BE2C (cell line): ENCODE results near the gene FCF1.

Experiments used
- DNase-seq: peaks from one replicate; pipeline ENCODE4 v3.0.0-alpha.2; 2020
- H3K27me3 ChIP-seq: fragments of 250-450 bp; sonication (Bioruptor Pico); 2 replicates; pipeline ENCODE4 v1.5.1; 2020; ENCODE audit warnings: mild to moderate bottlenecking
- H3K36me3 ChIP-seq: fragments of 250-450 bp; sonication (Bioruptor Pico); 2 replicates; pipeline ENCODE4 v1.5.1; 2020; ENCODE audit warnings: mild to moderate bottlenecking
- H3K4me1 ChIP-seq: fragments of 250-450 bp; sonication (Bioruptor Pico); 2 replicates; pipeline ENCODE4 v1.5.1; 2020
- H3K4me3 ChIP-seq: 2 replicates; pipeline ENCODE4 v1.5.1; 2011; ENCODE audit warnings: low read depth, low read length
- H3K9me3 ChIP-seq: fragments of 250-450 bp; sonication (Bioruptor Pico); 2 replicates; pipeline ENCODE4 v1.5.1; 2020
- TF ChIP-seq, protein P1 (sequence below): IDR thresholded peaks from 2 replicates; pipeline ENCODE4 v1.5.1; 2012; ENCODE audit warnings: mild to moderate bottlenecking, low read depth, low read length

Gene FCF1

DNA sequence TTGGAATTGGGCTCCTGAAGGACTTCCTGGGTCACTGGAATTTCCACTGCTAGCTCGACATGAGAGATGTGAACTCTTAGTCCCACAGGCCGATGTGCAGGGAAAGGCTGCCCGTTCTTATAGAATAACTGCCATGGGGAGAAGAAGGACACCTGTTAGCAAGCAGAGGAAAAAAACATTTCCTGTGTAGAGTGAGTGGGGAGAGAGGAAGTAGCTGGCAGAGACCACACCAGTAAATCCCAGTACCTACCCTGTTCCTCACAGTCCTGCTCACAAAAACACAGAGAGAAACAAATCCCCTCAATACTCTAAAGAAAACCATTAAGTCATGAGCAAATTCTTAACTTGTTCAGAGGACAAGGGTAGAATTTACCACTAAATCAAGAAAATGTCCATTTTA, 29.5 kb upstream of the FCF1 start:
- H3K36me3 ChIP-seq: peaks cover 30% of the 10 kb centered on the region
- TF ChIP-seq, protein P1, sequence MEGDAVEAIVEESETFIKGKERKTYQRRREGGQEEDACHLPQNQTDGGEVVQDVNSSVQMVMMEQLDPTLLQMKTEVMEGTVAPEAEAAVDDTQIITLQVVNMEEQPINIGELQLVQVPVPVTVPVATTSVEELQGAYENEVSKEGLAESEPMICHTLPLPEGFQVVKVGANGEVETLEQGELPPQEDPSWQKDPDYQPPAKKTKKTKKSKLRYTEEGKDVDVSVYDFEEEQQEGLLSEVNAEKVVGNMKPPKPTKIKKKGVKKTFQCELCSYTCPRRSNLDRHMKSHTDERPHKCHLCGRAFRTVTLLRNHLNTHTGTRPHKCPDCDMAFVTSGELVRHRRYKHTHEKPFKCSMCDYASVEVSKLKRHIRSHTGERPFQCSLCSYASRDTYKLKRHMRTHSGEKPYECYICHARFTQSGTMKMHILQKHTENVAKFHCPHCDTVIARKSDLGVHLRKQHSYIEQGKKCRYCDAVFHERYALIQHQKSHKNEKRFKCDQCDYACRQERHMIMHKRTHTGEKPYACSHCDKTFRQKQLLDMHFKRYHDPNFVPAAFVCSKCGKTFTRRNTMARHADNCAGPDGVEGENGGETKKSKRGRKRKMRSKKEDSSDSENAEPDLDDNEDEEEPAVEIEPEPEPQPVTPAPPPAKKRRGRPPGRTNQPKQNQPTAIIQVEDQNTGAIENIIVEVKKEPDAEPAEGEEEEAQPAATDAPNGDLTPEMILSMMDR: no peak
- no peaks in the 10 kb centered on the region for H3K9me3 ChIP-seq
- no peaks in the 10 kb centered on the region for H3K27me3 ChIP-seq
- no peak overlapping the region for H3K4me3 ChIP-seq
- DNase-seq: no peak
- H3K4me1 ChIP-seq: no peaks in the 10 kb centered on the region

DNA sequence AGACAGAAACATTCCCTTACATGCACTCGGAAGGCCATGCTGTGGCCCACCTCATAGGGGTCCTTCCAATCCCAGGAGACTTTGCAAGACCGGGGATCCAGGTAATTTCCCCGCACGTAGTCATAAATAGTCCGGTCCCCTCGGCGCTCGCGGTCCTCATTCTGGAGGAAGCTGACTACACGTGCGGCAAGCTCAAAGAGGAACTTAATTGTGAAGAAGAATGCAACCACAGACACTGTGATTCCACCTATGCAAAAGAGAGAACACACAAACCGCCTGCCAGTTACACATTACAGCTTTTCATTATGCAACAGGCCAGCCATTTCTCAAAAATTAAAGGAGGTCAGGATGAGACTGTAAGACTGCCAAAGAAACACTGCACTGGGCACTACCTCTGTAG, 28.5 kb upstream of the FCF1 start:
- H3K9me3 ChIP-seq: no peaks in the 10 kb centered on the region
- DNase-seq: no peak
- no peak overlapping the region for H3K4me3 ChIP-seq
- peaks cover 26% of the 10 kb centered on the region for H3K36me3 ChIP-seq
- no peaks in the 10 kb centered on the region for H3K27me3 ChIP-seq
- H3K4me1 ChIP-seq: no peaks in the 10 kb centered on the region
- TF ChIP-seq, protein P1: no peak

DNA sequence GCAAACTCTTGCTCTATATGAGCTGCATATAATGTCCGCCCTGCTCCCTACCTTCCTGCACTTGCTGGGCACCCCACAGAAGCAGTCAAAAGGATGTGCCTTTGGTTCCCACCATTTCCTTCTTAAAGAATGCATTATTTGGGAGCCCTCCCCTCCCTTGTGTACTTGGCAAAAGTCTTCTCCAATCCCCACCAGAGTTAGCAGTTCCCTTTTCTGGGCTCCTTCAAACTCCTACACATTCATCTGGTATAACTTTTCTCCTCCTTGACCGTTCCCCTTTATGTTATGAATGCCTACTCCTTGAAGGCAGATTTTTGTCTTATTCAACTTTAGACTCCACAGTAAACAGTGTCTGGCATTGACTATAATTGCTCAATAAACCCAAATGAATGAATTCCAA, 27.9 kb upstream of the FCF1 start:
- Histone ChIP-seq H3K27me3 (no peaks in the 10 kb centered on the region), H3K4me3 (no peak overlapping the region), H3K9me3 (no peaks in the 10 kb centered on the region), H3K4me1 (no peaks in the 10 kb centered on the region), H3K36me3 (peaks cover 30% of the 10 kb centered on the region)
- TF ChIP-seq, protein P1: no peak
- no peak for DNase-seq

DNA sequence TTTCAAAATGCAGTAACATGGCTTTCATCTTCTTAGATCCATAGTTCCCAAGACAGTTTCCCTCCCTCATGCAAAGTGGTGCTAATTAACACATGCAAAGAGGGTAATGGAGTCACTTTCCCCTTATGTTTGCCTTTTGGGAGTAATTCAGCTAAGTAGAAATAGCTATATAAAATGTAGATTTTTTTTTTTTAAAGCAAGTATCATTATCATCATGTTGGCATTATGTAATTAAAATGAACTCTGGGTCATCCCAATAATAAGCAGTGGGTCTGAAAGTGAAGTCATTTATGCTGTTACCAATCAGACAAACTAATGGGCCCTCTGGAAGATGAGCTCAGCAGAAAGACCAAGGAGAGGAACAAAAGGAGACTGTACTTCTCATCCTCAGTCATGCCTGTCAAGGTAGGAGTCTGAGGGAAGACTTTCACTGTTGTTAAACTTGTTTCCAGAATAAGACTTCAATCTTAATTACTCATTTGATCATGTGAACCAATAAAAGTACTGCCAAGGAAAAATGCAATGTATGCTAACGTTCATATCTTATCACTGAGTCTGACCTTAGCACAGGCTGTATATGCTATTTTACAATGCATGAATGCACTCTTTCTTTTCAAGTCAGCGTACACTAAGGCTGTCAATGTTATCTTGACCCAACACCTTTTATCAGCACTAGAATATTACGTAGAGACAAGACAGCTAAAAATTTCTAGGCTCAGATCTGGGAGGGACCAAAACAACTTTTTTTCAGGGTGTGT, 26.8 kb upstream of the FCF1 start:
- Histone ChIP-seq H3K36me3 (peaks cover 33% of the 10 kb centered on the region), H3K4me1 (no peaks in the 10 kb centered on the region), H3K9me3 (no peaks in the 10 kb centered on the region)

DNA sequence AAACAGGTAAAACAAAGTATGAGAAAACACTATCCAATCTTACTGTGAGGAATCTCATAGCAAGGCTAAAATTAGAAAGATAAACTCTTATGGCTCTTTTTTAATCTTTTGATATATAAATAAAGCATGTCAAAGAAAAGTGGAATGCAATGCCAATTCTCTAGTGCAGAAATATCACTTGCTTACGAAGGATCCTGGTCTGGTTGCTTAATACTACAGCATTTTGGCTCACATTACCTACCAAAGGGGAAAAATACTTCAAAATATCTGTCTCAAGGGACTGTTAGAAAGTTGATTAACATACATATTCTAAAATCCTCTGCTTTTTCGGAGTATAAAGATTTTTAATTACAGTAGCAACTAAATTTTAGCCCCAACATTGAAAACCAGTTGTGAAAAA, 21.5 kb upstream of the FCF1 start:
- no peaks in the 10 kb centered on the region for H3K9me3 ChIP-seq
- no peaks in the 10 kb centered on the region for H3K27me3 ChIP-seq
- TF ChIP-seq, protein P1: no peak
- H3K36me3 ChIP-seq: peaks cover 15% of the 10 kb centered on the region
- no peak overlapping the region for H3K4me3 ChIP-seq
- no peaks in the 10 kb centered on the region for H3K4me1 ChIP-seq
- no peak for DNase-seq

More for the DNA sequence above, 26.8 kb upstream of the FCF1 start:
- no peak for DNase-seq
- H3K27me3 ChIP-seq: no peaks in the 10 kb centered on the region
- no peak overlapping the region for H3K4me3 ChIP-seq
- TF ChIP-seq, protein P1: no peak

DNA sequence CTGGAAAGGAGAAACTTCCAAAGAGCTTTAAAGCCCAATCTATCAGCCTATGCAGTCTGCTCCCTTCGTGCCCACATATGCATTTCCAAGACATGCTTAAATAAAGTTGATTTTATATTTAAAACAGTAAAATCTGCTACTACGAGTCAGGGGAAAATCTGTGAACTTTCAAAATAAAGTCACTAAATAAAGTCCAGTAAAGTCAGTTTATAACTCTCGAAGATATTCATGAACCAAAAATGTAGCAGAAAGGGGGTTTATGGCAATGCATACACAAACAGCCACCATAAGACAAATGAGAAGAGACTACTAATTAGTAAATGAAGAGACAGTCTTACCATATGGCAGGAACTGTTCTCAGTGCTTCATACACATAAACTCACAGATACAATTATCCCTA, 19.8 kb upstream of the FCF1 start:
- no peaks in the 10 kb centered on the region for H3K9me3 ChIP-seq
- no peaks in the 10 kb centered on the region for H3K4me1 ChIP-seq
- H3K36me3 ChIP-seq: peaks cover 18% of the 10 kb centered on the region
- no peaks in the 10 kb centered on the region for H3K27me3 ChIP-seq
- H3K4me3 ChIP-seq: no peak overlapping the region
- TF ChIP-seq, protein P1: no peak
- no peak for DNase-seq
